OCI-LY3 (cell line): ENCODE data around the gene OPA3.

Experiments
- EZH2phosphoT487 ChIP-seq: fragments of 200-600 bp; shearing (Covaris generic); IDR thresholded peaks from 2 replicates; pipeline ENCODE4 v1.6.1; 2018; ENCODE audit warnings: antibody characterized with exemption, mixed run types, low read depth
- TF ChIP-seq, protein P1 (sequence below): fragments of 200-600, 300-600 bp; sonication (generic); IDR thresholded peaks from 2 replicates; pipeline ENCODE4 v1.5.1; 2014; ENCODE audit warnings: antibody characterized with exemption, low read length, low read depth

DNA sequence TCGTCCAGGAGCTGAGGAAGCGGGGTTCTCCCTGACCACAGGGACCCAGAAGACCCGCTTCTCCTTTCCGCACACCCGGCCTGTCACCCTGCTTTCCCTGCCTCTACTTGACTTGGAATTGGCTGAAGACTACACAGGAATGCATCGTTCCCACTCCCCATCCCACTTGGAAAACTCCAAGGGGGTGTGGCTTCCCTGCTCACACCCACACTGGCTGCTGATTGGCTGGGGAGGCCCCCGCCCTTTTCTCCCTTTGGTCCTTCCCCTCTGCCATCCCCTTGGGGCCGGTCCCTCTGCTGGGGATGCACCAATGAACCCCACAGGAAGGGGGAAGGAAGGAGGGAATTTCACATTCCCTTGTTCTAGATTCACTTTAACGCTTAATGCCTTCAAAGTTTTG lies 58.5 kb downstream of the OPA3 start:
- TF ChIP-seq, protein P1, sequence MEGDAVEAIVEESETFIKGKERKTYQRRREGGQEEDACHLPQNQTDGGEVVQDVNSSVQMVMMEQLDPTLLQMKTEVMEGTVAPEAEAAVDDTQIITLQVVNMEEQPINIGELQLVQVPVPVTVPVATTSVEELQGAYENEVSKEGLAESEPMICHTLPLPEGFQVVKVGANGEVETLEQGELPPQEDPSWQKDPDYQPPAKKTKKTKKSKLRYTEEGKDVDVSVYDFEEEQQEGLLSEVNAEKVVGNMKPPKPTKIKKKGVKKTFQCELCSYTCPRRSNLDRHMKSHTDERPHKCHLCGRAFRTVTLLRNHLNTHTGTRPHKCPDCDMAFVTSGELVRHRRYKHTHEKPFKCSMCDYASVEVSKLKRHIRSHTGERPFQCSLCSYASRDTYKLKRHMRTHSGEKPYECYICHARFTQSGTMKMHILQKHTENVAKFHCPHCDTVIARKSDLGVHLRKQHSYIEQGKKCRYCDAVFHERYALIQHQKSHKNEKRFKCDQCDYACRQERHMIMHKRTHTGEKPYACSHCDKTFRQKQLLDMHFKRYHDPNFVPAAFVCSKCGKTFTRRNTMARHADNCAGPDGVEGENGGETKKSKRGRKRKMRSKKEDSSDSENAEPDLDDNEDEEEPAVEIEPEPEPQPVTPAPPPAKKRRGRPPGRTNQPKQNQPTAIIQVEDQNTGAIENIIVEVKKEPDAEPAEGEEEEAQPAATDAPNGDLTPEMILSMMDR = no peak
- TF ChIP-seq EZH2phosphoT487 = no peak
